H1 (cell line): ENCODE measurements around the gene ZNF839. TPM values are rescaled to one million over a fixed set of nuclear protein-coding genes. Genes with fewer than 3 reads are reported as not detected.

Experiments used
- CTCF ChIA-PET: fragments of 300-600 bp; sonication (Branson Sonifier 250); formaldehyde crosslinking; loops from one replicate; lab custom pipeline; 2021; ENCODE audit not compliant: partially characterized antibody; lab: Charles Lee
- POLR2A ChIA-PET: fragments of 300-600 bp; sonication (Branson Sonifier 250); formaldehyde crosslinking; loops from one replicate; lab custom pipeline; 2021; ENCODE audit warnings: inconsistent platforms; ENCODE audit not compliant: partially characterized antibody; lab: Charles Lee
- DNase-seq, 2 experiments: peaks; one replicate each; pipeline versions ENCODE4 v3.0.0 to v3.0.0-alpha.2; 2010 to 2022; ENCODE audit warnings: low spot score in 2 of 2, low read depth in 1 of 2, mixed read lengths in 1 of 2
- FAIRE-seq: peaks from 2 replicates; lab custom pipeline; 2011; peaks lifted over from hg19 to GRCh38; lab: Jason Lieb, UNC
- H2AFZ ChIP-seq: 2 replicates; pipeline ENCODE4 v1.8.1; 2012; ENCODE audit warnings: low read length, inconsistent platforms
- H2AK5ac ChIP-seq: 2 replicates; pipeline ENCODE4 v1.6.1; 2013; ENCODE audit warnings: low read depth, low read length
- H2BK120ac ChIP-seq: replicated peaks from 2 replicates; pipeline ENCODE3; 2013; ENCODE audit warnings: low read depth, low read length, inconsistent platforms
- H2BK12ac ChIP-seq: 2 replicates; pipeline ENCODE4 v1.6.1; 2013; ENCODE audit warnings: low read depth, low read length
- H2BK15ac ChIP-seq: 2 replicates; pipeline ENCODE4 v1.6.1; 2013; ENCODE audit warnings: low read length
- H2BK20ac ChIP-seq: 2 replicates; pipeline ENCODE4 v1.6.1; 2013; ENCODE audit warnings: low read length
- H2BK5ac ChIP-seq: 2 replicates; pipeline ENCODE4 v1.6.1; 2013; ENCODE audit warnings: low read depth, low read length
- H3K14ac ChIP-seq: 2 replicates; pipeline ENCODE4 v1.6.1; 2013; ENCODE audit warnings: inconsistent platforms; ENCODE audit not compliant: insufficient read length
- H3K18ac ChIP-seq: 2 replicates; pipeline ENCODE4 v1.6.1; 2013; ENCODE audit warnings: low read length; ENCODE audit errors: extremely low read depth
- H3K23ac ChIP-seq: 2 replicates; pipeline ENCODE4 v1.6.1; 2013; ENCODE audit warnings: inconsistent platforms; ENCODE audit not compliant: insufficient read length
- H3K23me2 ChIP-seq: 2 replicates; pipeline ENCODE4 v1.6.1; 2013; ENCODE audit warnings: low read depth, low read length
- H3K27ac ChIP-seq: 2 replicates; pipeline ENCODE4 v1.6.1; 2011; ENCODE audit warnings: low read depth, low read length, inconsistent platforms
- H3K27me3 ChIP-seq, 4 experiments: replicated peaks in 1 of 4; 1 replicate in 1 of 4; 2 replicates in 3 of 4; pipeline versions ENCODE4 v1.6.1 to v1.8.1; 2011 to 2013; ENCODE audit warnings: low read length in 3 of 4, mild to moderate bottlenecking in 3 of 4, inconsistent platforms in 2 of 4, mixed read lengths in 2 of 4, moderate library complexity in 1 of 4; ENCODE audit not compliant: control insufficient read depth in 3 of 4, insufficient read depth in 3 of 4; ENCODE audit errors: extremely low read depth in 1 of 4
- H3K36me3 ChIP-seq, 4 experiments: 2 replicates each; pipeline versions ENCODE4 v1.6.1 to v1.8.1; 2011 to 2013; ENCODE audit warnings: mild to moderate bottlenecking in 4 of 4, low read length in 3 of 4, moderate library complexity in 2 of 4, control low read depth in 1 of 4, inconsistent platforms in 1 of 4; ENCODE audit not compliant: insufficient read depth in 4 of 4, control insufficient read depth in 2 of 4
- H3K4ac ChIP-seq: replicated peaks from 2 replicates; pipeline ENCODE3; 2013; ENCODE audit warnings: low read length, low read depth, mixed read lengths, inconsistent platforms; ENCODE audit not compliant: insufficient read length
- H3K4me1 ChIP-seq, 4 experiments: replicated peaks in 1 of 4; 1 replicate in 1 of 4; 2 replicates in 3 of 4; pipeline versions ENCODE4 v1.6.1 to v1.8.1; 2011 to 2013; ENCODE audit warnings: low read length in 3 of 4, inconsistent platforms in 2 of 4, mixed read lengths in 1 of 4; ENCODE audit not compliant: insufficient read depth in 4 of 4, control insufficient read depth in 3 of 4
- H3K4me2 ChIP-seq, 2 experiments: 2 replicates each; pipeline versions ENCODE4 v1.6.1 to v1.8.1; 2011 to 2013; ENCODE audit warnings: low read depth in 2 of 2, low read length in 2 of 2, control low read depth in 1 of 2, inconsistent platforms in 1 of 2, mild to moderate bottlenecking in 1 of 2; ENCODE audit not compliant: insufficient read depth in 1 of 2
- H3K4me3 ChIP-seq, 4 experiments: fragments of 200-600, 300-600 bp in 1 of 4; sonication (generic), shearing (Covaris generic), sonication (Bioruptor Twin) in 1 of 4; 2 replicates each; pipeline versions ENCODE4 v1.5.1 to v1.8.1; 2011 to 2016; ENCODE audit warnings: low read length in 4 of 4, low read depth in 3 of 4, control low read depth in 2 of 4, inconsistent platforms in 2 of 4, mild to moderate bottlenecking in 2 of 4, mixed read lengths in 1 of 4, moderate library complexity in 1 of 4; ENCODE audit not compliant: insufficient read depth in 2 of 4; ENCODE audit errors: extremely low read depth in 1 of 4
- H3K56ac ChIP-seq: replicated peaks from 2 replicates; pipeline ENCODE3; 2013; ENCODE audit warnings: low read depth, mild to moderate bottlenecking, mixed read lengths, low read length, inconsistent platforms; ENCODE audit not compliant: insufficient read length
- H3K79me1 ChIP-seq: 2 replicates; pipeline ENCODE4 v1.6.1; 2013; ENCODE audit warnings: low read depth, low read length, control low read depth
- H3K79me2 ChIP-seq, 2 experiments: 2 replicates each; pipeline versions ENCODE4 v1.6.1 to v1.8.1; 2012 to 2013; ENCODE audit warnings: low read length in 2 of 2, mild to moderate bottlenecking in 2 of 2, inconsistent platforms in 1 of 2; ENCODE audit not compliant: insufficient read depth in 2 of 2, control insufficient read depth in 1 of 2
- H3K9ac ChIP-seq, 4 experiments: replicated peaks in 1 of 4; 1 replicate in 1 of 4; 2 replicates in 3 of 4; pipeline versions ENCODE4 v1.6.1 to v1.8.1; 2011 to 2013; ENCODE audit warnings: low read depth in 3 of 4, low read length in 3 of 4, control low read depth in 2 of 4, mild to moderate bottlenecking in 2 of 4, moderate library complexity in 2 of 4, inconsistent platforms in 1 of 4; ENCODE audit errors: extremely low read depth in 1 of 4
- H3K9me3 ChIP-seq, 2 experiments: 2 replicates each; pipeline versions ENCODE4 v1.6.1 to v1.8.1; 2012 to 2013; ENCODE audit warnings: mild to moderate bottlenecking in 2 of 2, moderate library complexity in 2 of 2, control low read depth in 1 of 2, inconsistent platforms in 1 of 2, low read depth in 1 of 2, low read length in 1 of 2, mixed read lengths in 1 of 2; ENCODE audit not compliant: insufficient read depth in 2 of 2
- H4K20me1 ChIP-seq, 2 experiments: replicated peaks in 1 of 2; 2 replicates each; pipeline versions ENCODE3 to v1.8.1; 2011 to 2013; ENCODE audit warnings: inconsistent platforms in 2 of 2, low read length in 2 of 2, mild to moderate bottlenecking in 1 of 2; ENCODE audit not compliant: insufficient read depth in 2 of 2, control insufficient read depth in 1 of 2
- H4K5ac ChIP-seq: 2 replicates; pipeline ENCODE4 v1.6.1; 2013; ENCODE audit warnings: low read length, low read depth, mixed read lengths, inconsistent platforms; ENCODE audit not compliant: insufficient read length
- H4K8ac ChIP-seq: 2 replicates; pipeline ENCODE4 v1.8.0; 2013; ENCODE audit warnings: mild to moderate bottlenecking, moderate library complexity, low read length, inconsistent platforms; ENCODE audit not compliant: insufficient read depth; ENCODE audit errors: extremely low read depth
- H4K91ac ChIP-seq: replicated peaks from 2 replicates; pipeline ENCODE3; 2013; ENCODE audit warnings: low read length, mixed read lengths, inconsistent platforms; ENCODE audit not compliant: insufficient read length
- ATF2 ChIP-seq: IDR thresholded peaks from 2 replicates; pipeline ENCODE4 v1.6.1; 2012; ENCODE audit warnings: low read length, inconsistent platforms
- BACH1 ChIP-seq: IDR thresholded peaks from 2 replicates; pipeline ENCODE4 v1.6.1; 2012; ENCODE audit warnings: low read length, improper control_type of control experiment
- CBX8 ChIP-seq: fragments of 300-800, 300-1000 bp; sonication (generic); IDR thresholded peaks from 2 replicates; pipeline ENCODE4 v1.7.1; 2016; ENCODE audit warnings: low read depth, low read length, borderline replicate concordance
- CTBP2 ChIP-seq: IDR thresholded peaks from 2 replicates; pipeline ENCODE4 v1.7.0; 2011; ENCODE audit warnings: borderline replicate concordance, mild to moderate bottlenecking, moderate library complexity, mixed read lengths, low read length; ENCODE audit not compliant: insufficient read depth, insufficient read length
- JUN ChIP-seq: IDR thresholded peaks from 2 replicates; pipeline ENCODE4 v1.6.1; 2011; ENCODE audit warnings: low read depth, mild to moderate bottlenecking, improper control_type of control experiment, low read length
- KDM1A ChIP-seq: fragments of 200-600, 300-600 bp; sonication (generic); IDR thresholded peaks from 2 replicates; pipeline ENCODE4 v1.7.1; 2016; ENCODE audit warnings: mild to moderate bottlenecking, low read length, borderline replicate concordance
- KDM4A ChIP-seq: IDR thresholded peaks from one replicate; pipeline ENCODE4 v1.7.1; 2012; ENCODE audit warnings: low read depth, mild to moderate bottlenecking, moderate library complexity, low read length, inconsistent platforms; ENCODE audit not compliant: severe bottlenecking
- MAX ChIP-seq: IDR thresholded peaks from 2 replicates; pipeline ENCODE4 v1.6.1; 2012; ENCODE audit warnings: inconsistent platforms
- RFX5 ChIP-seq: IDR thresholded peaks from 2 replicates; pipeline ENCODE4 v1.6.1; 2011; ENCODE audit warnings: low read depth, low read length, improper control_type of control experiment, borderline replicate concordance
- RNF2 ChIP-seq: fragments of 200-900, 300-1000 bp; sonication (generic); IDR thresholded peaks from 2 replicates; pipeline ENCODE4 v1.7.1; 2016; ENCODE audit warnings: borderline replicate concordance, low read depth, mild to moderate bottlenecking, antibody characterized with exemption, low read length; ENCODE audit not compliant: poor library complexity, severe bottlenecking; ENCODE audit errors: missing control alignments
- SAP30 ChIP-seq: fragments of 300-600 bp; sonication (generic); IDR thresholded peaks from 2 replicates; pipeline ENCODE4 v1.7.1; 2012; ENCODE audit warnings: low read length, moderate library complexity, mild to moderate bottlenecking, inconsistent platforms; ENCODE audit not compliant: insufficient read depth, insufficient replicate concordance
- TCF12 ChIP-seq: IDR thresholded peaks from 2 replicates; pipeline ENCODE4 v1.6.1; 2011; ENCODE audit warnings: low read depth, mild to moderate bottlenecking, low read length
- WGBS, 2 experiments: shearing (Covaris generic) in 1 of 2; methylation state at CpG; one replicate each; pipeline versions ENCODE4 v1.1.6 to v1.1.7; 2013 to 2015; ENCODE audit warnings: low lambda C conversion rate in 2 of 2, mixed read lengths in 2 of 2, inconsistent platforms in 1 of 2, low coverage in 1 of 2, missing lambda C conversion rate in 1 of 2; ENCODE audit not compliant: insufficient replicate concordance in 2 of 2, insufficient coverage in 1 of 2, insufficient read length in 1 of 2; ENCODE audit errors: extremely low coverage in 1 of 2, missing lambda C conversion rate in 1 of 2; 5-methylcytosine and 5-hydroxymethylcytosine counted together
- polyA plus RNA-seq, 7 experiments: library from polyadenylated mRNA; depleted of rRNA in 3 of 7; stranded (reverse) in 5 of 7; unstranded in 2 of 7; fragments of >200 nt in 5 of 7; fragments of 200-250 nt in 2 of 7; gene quantifications; 1 replicate in 5 of 7; 2 replicates in 1 of 7; 4 replicates in 1 of 7; pipeline versions ENCODE4 v1.2.1 to v1.2.3, GENCODE V29; 2011 to 2013; ENCODE audit warnings: missing spikeins in 2 of 7, mixed read lengths in 2 of 7
- total RNA-seq: library from RNA; stranded (reverse); fragmentation: NEBNext Ultra II Directional; extraction: Animal tissue kit (Norgen Biotek cat#: 25700); gene quantifications from 2 replicates; pipeline ENCODE4 v1.2.1, GENCODE V29; 2021

ZNF839 gene
- total and polyA plus RNA-seq, 2 of the 8 experiments (the other 6 are each of a cell fraction or from before 2014, with no cell fraction given), result 8.1 to 9.4 TPM

GRCh38 chr14:102279282-102279681 is 40.3 kb upstream of the ZNF839 start:
- H4K20me1 ChIP-seq, result no peaks in the 10 kb centered on the region
- H3K23ac ChIP-seq, result no peak overlapping the region
- H3K9ac ChIP-seq, result no peak overlapping the region
- H2AK5ac ChIP-seq, result no peak overlapping the region
- H3K4me2 ChIP-seq, result no peak overlapping the region
- no peak overlapping the region for H3K4me3 ChIP-seq
- DNase-seq (no peak), FAIRE-seq (no peak)
- H3K18ac ChIP-seq, result no peak overlapping the region
- no peak overlapping the region for H4K5ac ChIP-seq
- no peaks in the 10 kb centered on the region for H3K27me3 ChIP-seq
- H2BK20ac ChIP-seq, result no peak overlapping the region
- no peak overlapping the region for H2BK120ac ChIP-seq
- no peak overlapping the region for H3K14ac ChIP-seq
- H3K4me1 ChIP-seq, result no peaks in the 10 kb centered on the region
- no peak overlapping the region for H4K8ac ChIP-seq
- no peaks in the 10 kb centered on the region for H3K23me2 ChIP-seq
- H4K91ac ChIP-seq, result no peak overlapping the region
- POLR2A ChIA-PET, result no interaction called here
- H3K36me3 ChIP-seq, result no peaks in the 10 kb centered on the region
- H3K9me3 ChIP-seq, result no peaks in the 10 kb centered on the region; a peak in 1 of 4 replicates
- no peak overlapping the region for H2BK15ac ChIP-seq
- no peak overlapping the region for H2BK5ac ChIP-seq
- no peak overlapping the region for H2BK12ac ChIP-seq
- CTCF ChIA-PET, result interaction anchor here (1.0 to 1.8 kb wide), 2 partner anchors 34 to 43 kb away, joined by 3 to 7 read pairs; no protein-coding TSS in a partner anchor
- H3K56ac ChIP-seq, result no peak overlapping the region
- no peaks in the 10 kb centered on the region for H3K79me2 ChIP-seq
- H3K27ac ChIP-seq, result no peak overlapping the region
- H3K4ac ChIP-seq, result no peak overlapping the region
- no peaks in the 10 kb centered on the region for H3K79me1 ChIP-seq
- 93% methylated on average over 3 of the region's 3 CpGs; no CpG with 5 or more reads in 1 of the 2 experiments for WGBS, 2 experiments
- no peak overlapping the region for H2AFZ ChIP-seq
- no peak for TF ChIP-seq RFX5
- no peak for TF ChIP-seq KDM4A
- no peak for TF ChIP-seq JUN
- no peak for TF ChIP-seq ATF2
- no peak for TF ChIP-seq MAX
- no peak for TF ChIP-seq BACH1
- TF ChIP-seq SAP30, result no peak
- no peak for TF ChIP-seq RNF2
- TF ChIP-seq CTBP2, result no peak
- TF ChIP-seq CBX8, result no peak
- no peak for TF ChIP-seq TCF12
- no peak for TF ChIP-seq KDM1A
